ENCODE results near the gene GOLGA8J. TPM values are rescaled to one million over a fixed set of nuclear protein-coding genes. Genes with fewer than 3 reads are reported as not detected.
"Not testable (repeated sequence)": the region's sequence is repeated elsewhere in the genome, so short reads cannot be mapped to it uniquely, and the experiment has no call there.

The GOLGA8J gene
- total and polyA plus RNA-seq, 2 donors (not counting 1 experiment from before 2014, with no cell fraction given): not detected

DNA sequence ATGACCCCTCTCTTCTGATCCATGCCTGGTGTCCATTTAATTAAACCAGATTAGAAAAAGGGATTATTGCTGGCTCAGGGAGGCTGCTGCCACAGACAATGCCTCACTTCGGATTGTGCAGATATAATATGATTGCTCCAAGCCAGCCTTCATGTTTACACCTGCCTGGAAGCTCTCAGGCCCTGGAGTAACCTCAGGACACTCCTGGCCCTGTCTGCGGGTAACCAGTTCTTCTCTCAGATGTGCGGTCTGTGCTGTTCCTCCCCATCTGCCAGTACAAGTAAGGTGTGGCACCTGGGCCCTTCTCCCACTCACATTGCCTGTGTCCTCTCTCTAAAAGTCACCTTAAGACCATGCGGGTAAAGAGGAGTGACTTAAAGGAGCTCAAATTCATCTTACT lies 8.8 kb upstream of the GOLGA8J start:
- H3K27ac ChIP-seq (ENCODE audit: insufficient read depth, low read length): no peak overlapping the region
- H2AFZ ChIP-seq (ENCODE audit: low read length): no peak overlapping the region
- no peak for TF ChIP-seq EZH2 (IDR thresholded peaks at IDR 0.05; ENCODE audit: low read length, missing control alignments)
- TF ChIP-seq, protein P1, sequence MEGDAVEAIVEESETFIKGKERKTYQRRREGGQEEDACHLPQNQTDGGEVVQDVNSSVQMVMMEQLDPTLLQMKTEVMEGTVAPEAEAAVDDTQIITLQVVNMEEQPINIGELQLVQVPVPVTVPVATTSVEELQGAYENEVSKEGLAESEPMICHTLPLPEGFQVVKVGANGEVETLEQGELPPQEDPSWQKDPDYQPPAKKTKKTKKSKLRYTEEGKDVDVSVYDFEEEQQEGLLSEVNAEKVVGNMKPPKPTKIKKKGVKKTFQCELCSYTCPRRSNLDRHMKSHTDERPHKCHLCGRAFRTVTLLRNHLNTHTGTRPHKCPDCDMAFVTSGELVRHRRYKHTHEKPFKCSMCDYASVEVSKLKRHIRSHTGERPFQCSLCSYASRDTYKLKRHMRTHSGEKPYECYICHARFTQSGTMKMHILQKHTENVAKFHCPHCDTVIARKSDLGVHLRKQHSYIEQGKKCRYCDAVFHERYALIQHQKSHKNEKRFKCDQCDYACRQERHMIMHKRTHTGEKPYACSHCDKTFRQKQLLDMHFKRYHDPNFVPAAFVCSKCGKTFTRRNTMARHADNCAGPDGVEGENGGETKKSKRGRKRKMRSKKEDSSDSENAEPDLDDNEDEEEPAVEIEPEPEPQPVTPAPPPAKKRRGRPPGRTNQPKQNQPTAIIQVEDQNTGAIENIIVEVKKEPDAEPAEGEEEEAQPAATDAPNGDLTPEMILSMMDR (conservative IDR thresholded peaks at IDR 0.05 in 1 of 2, IDR thresholded peaks at IDR 0.05 in 1 of 2; ENCODE audit: low read depth in 1 of 2, low read length in 2 of 2): no peak
- H3K9me3 ChIP-seq (ENCODE audit: control insufficient read depth, insufficient read depth, low read depth, low read length): no peaks in the 10 kb centered on the region
- no peak overlapping the region for H3K9ac ChIP-seq (ENCODE audit: insufficient read depth, low read length)
- DNase-seq (ENCODE audit: low read depth in 2 of 2): no peak
- no peak overlapping the region for H3K4me2 ChIP-seq (ENCODE audit: extremely low read depth, insufficient read depth, low read length)
- no peaks in the 10 kb centered on the region for H3K4me1 ChIP-seq (ENCODE audit: control insufficient read depth, extremely low read depth, insufficient read depth, low read length)
- H3K27me3 ChIP-seq (ENCODE audit: control insufficient read depth, insufficient read depth, low read length): no peaks in the 10 kb centered on the region
- no peaks in the 10 kb centered on the region for H3K79me2 ChIP-seq (ENCODE audit: control insufficient read depth, insufficient read depth, low read length)
- no peaks in the 10 kb centered on the region for H4K20me1 ChIP-seq (ENCODE audit: control insufficient read depth, extremely low read depth, insufficient read depth, low read length)
- no peak overlapping the region for H3K4me3 ChIP-seq (replicated peaks in 1 of 4; ENCODE audit: control extremely low read depth in 1 of 4, insufficient read depth in 1 of 4, low read depth in 3 of 4, low read length in 4 of 4)
- H3K36me3 ChIP-seq (ENCODE audit: control insufficient read depth, insufficient read depth, low read length): no peaks in the 10 kb centered on the region

DNA sequence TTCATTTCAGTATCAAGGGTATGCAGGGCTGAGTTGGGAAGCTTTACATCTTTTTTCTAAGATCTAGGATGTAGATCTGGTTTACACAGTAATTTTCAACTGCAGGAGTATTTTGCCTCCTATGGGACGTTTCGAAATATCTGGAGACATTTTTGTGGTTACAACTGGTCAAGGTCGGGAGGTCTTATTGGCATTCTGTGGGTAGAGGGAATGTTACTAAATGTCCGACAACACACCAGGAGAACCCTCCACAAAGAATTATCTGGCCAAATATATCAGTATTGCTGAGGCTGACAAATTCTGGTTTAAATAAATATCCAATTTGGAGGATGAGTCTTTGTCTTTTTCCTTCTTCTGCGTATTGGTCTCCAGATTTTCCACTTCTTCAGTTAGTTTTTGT lies 1.9 kb upstream of the GOLGA8J start:
- H3K27me3 ChIP-seq (ENCODE audit: control insufficient read depth, insufficient read depth, low read length); H3K36me3 ChIP-seq (ENCODE audit: control insufficient read depth, insufficient read depth, low read length); H3K9me3 ChIP-seq (ENCODE audit: control insufficient read depth, insufficient read depth, low read depth, low read length); H3K4me1 ChIP-seq (ENCODE audit: control insufficient read depth, extremely low read depth, insufficient read depth, low read length); H3K27ac ChIP-seq (ENCODE audit: insufficient read depth, low read length); H3K4me2 ChIP-seq (ENCODE audit: extremely low read depth, insufficient read depth, low read length); H2AFZ ChIP-seq (ENCODE audit: low read length); H4K20me1 ChIP-seq (ENCODE audit: control insufficient read depth, extremely low read depth, insufficient read depth, low read length); H3K4me3 ChIP-seq (replicated peaks in 1 of 4; ENCODE audit: control extremely low read depth in 1 of 4, insufficient read depth in 1 of 4, low read depth in 3 of 4, low read length in 4 of 4); H3K79me2 ChIP-seq (ENCODE audit: control insufficient read depth, insufficient read depth, low read length); H3K9ac ChIP-seq (ENCODE audit: insufficient read depth, low read length): not testable (repeated sequence)
- DNase-seq (ENCODE audit: low read depth in 2 of 2): peak; percentile 65 to 67

DNA sequence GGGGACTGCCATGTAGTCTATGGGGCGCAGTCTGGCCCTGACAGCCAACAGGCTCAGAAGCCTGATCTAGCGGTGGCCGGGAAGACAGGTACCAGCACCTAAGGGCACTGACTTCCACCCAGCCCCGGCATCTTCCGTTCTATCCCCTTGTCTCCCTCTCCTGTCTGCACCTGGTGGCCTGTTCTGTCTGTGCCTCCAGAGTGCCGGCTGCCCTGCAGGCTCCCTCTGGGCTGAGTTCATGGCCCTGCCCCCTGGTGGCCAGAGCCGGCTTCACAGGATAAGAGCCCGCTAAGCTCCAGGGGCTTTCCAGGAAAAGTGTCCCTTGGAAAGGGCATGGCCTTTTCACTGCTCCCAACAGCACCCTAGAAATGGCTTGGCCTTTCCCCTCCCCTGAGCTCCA lies 15.1 kb downstream of the GOLGA8J start:
- H3K4me2 ChIP-seq (ENCODE audit: extremely low read depth, insufficient read depth, low read length); DNase-seq (ENCODE audit: low read depth in 2 of 2); H4K20me1 ChIP-seq (ENCODE audit: control insufficient read depth, extremely low read depth, insufficient read depth, low read length); H3K4me1 ChIP-seq (ENCODE audit: control insufficient read depth, extremely low read depth, insufficient read depth, low read length); H3K36me3 ChIP-seq (ENCODE audit: control insufficient read depth, insufficient read depth, low read length); H3K27ac ChIP-seq (ENCODE audit: insufficient read depth, low read length); H2AFZ ChIP-seq (ENCODE audit: low read length); H3K4me3 ChIP-seq (replicated peaks in 1 of 4; ENCODE audit: control extremely low read depth in 1 of 4, insufficient read depth in 1 of 4, low read depth in 3 of 4, low read length in 4 of 4); H3K79me2 ChIP-seq (ENCODE audit: control insufficient read depth, insufficient read depth, low read length); H3K9ac ChIP-seq (ENCODE audit: insufficient read depth, low read length); H3K27me3 ChIP-seq (ENCODE audit: control insufficient read depth, insufficient read depth, low read length); H3K9me3 ChIP-seq (ENCODE audit: control insufficient read depth, insufficient read depth, low read depth, low read length): not testable (repeated sequence)

DNA sequence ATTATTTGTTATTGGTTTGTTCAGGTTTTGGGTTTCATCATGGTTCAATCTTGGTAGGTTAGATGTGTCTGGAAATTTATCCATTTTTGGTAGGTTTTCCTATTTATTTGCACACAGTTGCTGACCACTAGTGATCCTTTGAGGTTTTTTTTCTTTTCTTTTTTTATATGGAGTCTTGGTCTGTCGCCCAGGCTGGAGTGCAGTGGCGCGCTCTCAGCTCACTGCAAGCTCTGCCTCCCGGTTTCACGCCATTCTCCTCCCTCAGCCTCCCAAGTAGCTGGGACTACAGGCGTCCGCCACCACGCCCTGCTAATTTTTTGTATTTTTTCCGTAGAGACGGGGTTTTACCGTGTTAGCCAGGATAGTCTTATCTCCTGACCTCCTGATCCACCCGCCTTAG lies 20.1 kb downstream of the GOLGA8J start:
- H3K4me1 ChIP-seq (ENCODE audit: control insufficient read depth, extremely low read depth, insufficient read depth, low read length); H2AFZ ChIP-seq (ENCODE audit: low read length); DNase-seq (ENCODE audit: low read depth in 2 of 2); H3K4me2 ChIP-seq (ENCODE audit: extremely low read depth, insufficient read depth, low read length); H3K9ac ChIP-seq (ENCODE audit: insufficient read depth, low read length); H3K9me3 ChIP-seq (ENCODE audit: control insufficient read depth, insufficient read depth, low read depth, low read length); H3K27ac ChIP-seq (ENCODE audit: insufficient read depth, low read length); H3K4me3 ChIP-seq (replicated peaks in 1 of 4; ENCODE audit: control extremely low read depth in 1 of 4, insufficient read depth in 1 of 4, low read depth in 3 of 4, low read length in 4 of 4); H4K20me1 ChIP-seq (ENCODE audit: control insufficient read depth, extremely low read depth, insufficient read depth, low read length); H3K36me3 ChIP-seq (ENCODE audit: control insufficient read depth, insufficient read depth, low read length); H3K79me2 ChIP-seq (ENCODE audit: control insufficient read depth, insufficient read depth, low read length); H3K27me3 ChIP-seq (ENCODE audit: control insufficient read depth, insufficient read depth, low read length): not testable (repeated sequence)

DNA sequence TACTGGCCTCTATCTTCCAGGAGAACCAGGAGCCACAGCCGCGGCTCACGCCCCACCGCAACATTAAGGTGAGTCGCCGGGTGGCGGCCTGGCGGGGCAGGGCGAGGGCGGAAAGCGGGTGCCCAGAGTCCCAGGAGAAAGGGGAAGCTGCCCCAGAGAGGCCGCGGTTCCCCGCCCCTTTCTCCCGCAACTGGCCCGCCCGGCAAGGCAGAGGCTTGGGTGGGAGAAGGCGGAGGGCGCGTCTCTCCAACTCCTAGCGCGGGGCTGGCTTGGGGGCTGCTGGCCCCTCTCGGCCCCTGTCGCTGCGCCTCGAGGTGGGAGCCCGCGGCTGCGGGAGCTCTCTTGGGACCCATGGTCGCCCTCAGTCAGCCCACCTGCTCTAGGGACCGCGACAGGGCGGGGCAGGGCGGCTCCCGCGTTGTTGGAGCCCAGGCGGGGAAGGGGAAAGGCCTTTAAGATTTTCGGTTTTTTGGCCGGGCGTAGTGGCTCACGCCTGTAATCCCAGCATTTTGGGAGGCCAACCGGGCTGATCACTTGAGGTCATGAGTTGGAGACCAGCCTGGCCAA lies 21.3 kb downstream of the GOLGA8J start:
- H3K9ac ChIP-seq (ENCODE audit: insufficient read depth, low read length); H2AFZ ChIP-seq (ENCODE audit: low read length); H3K79me2 ChIP-seq (ENCODE audit: control insufficient read depth, insufficient read depth, low read length); DNase-seq (ENCODE audit: low read depth in 2 of 2); H3K4me1 ChIP-seq (ENCODE audit: control insufficient read depth, extremely low read depth, insufficient read depth, low read length); H3K9me3 ChIP-seq (ENCODE audit: control insufficient read depth, insufficient read depth, low read depth, low read length); H3K27me3 ChIP-seq (ENCODE audit: control insufficient read depth, insufficient read depth, low read length); H3K36me3 ChIP-seq (ENCODE audit: control insufficient read depth, insufficient read depth, low read length); H4K20me1 ChIP-seq (ENCODE audit: control insufficient read depth, extremely low read depth, insufficient read depth, low read length); H3K27ac ChIP-seq (ENCODE audit: insufficient read depth, low read length): not testable (repeated sequence)
- Histone ChIP-seq H3K4me2 (ENCODE audit: extremely low read depth, insufficient read depth, low read length) (peak overlapping the region; percentile 13), H3K4me3 (replicated peaks in 1 of 4; ENCODE audit: control extremely low read depth in 1 of 4, insufficient read depth in 1 of 4, low read depth in 3 of 4, low read length in 4 of 4) (peak overlapping the region in 2 of 4 experiments; percentile 28 to 34)

DNA sequence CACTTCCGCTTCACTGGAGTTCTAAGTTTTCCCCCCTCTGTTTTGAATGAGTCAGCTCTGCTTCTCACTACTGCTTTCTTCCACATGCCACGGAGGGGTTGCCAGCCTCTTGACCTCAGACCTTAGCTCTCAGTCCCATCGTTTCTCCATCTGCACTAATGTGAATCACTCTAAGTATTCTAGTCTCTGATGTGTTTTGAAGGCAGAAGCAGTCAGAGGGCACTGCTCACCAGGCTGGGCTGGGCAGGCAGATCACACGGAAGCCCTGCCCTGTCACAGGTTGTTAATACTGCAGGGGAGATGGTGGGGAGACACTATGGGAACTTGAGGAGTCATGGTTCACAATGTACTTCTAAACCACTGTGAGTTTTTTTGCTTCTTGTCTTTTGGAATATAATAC lies 27.8 kb downstream of the GOLGA8J start:
- H3K27me3 ChIP-seq (ENCODE audit: control insufficient read depth, insufficient read depth, low read length); H3K27ac ChIP-seq (ENCODE audit: insufficient read depth, low read length); H3K36me3 ChIP-seq (ENCODE audit: control insufficient read depth, insufficient read depth, low read length); H3K9ac ChIP-seq (ENCODE audit: insufficient read depth, low read length); H4K20me1 ChIP-seq (ENCODE audit: control insufficient read depth, extremely low read depth, insufficient read depth, low read length); H3K9me3 ChIP-seq (ENCODE audit: control insufficient read depth, insufficient read depth, low read depth, low read length); H2AFZ ChIP-seq (ENCODE audit: low read length); DNase-seq (ENCODE audit: low read depth in 2 of 2); H3K4me2 ChIP-seq (ENCODE audit: extremely low read depth, insufficient read depth, low read length); H3K4me3 ChIP-seq (replicated peaks in 1 of 4; ENCODE audit: control extremely low read depth in 1 of 4, insufficient read depth in 1 of 4, low read depth in 3 of 4, low read length in 4 of 4); H3K79me2 ChIP-seq (ENCODE audit: control insufficient read depth, insufficient read depth, low read length); H3K4me1 ChIP-seq (ENCODE audit: control insufficient read depth, extremely low read depth, insufficient read depth, low read length): not testable (repeated sequence)

Data from fibroblast of lung (primary cell).